ENCODE results near the gene YKT6. TPM values are rescaled to one million over a fixed set of nuclear protein-coding genes. Genes with fewer than 3 reads are reported as not detected.

The YKT6 gene
- total RNA-seq, 2 donors from 2014 or later, result 43.9 to 44.9 TPM

DNA sequence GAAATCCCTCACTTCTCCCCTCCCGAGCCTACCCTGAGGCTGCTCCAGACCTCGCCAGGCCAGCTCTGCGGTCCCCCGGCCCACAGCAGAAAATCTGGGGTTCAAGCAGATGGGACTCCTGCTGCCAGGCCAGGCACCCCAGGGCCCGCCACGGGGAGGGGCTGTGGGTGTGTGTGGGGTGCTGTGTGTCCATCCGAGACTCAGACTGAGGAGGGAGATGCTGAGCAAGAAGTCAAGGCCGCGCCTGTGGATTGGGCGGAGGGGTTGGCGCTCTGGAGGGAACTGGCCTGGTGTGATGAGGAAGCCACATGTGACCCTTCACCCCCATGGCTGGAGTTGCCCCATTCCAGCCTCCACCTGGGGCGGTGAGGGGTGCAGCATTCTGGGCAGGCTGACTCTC lies 51.1 kb downstream of the YKT6 start:
- no peaks in the 10 kb centered on the region for H3K36me3 ChIP-seq
- no peaks in the 10 kb centered on the region for H3K27me3 ChIP-seq
- H3K27ac ChIP-seq, result no peak overlapping the region
- no peak for DNase-seq (ENCODE audit: low spot score)
- TF ChIP-seq, protein P1, sequence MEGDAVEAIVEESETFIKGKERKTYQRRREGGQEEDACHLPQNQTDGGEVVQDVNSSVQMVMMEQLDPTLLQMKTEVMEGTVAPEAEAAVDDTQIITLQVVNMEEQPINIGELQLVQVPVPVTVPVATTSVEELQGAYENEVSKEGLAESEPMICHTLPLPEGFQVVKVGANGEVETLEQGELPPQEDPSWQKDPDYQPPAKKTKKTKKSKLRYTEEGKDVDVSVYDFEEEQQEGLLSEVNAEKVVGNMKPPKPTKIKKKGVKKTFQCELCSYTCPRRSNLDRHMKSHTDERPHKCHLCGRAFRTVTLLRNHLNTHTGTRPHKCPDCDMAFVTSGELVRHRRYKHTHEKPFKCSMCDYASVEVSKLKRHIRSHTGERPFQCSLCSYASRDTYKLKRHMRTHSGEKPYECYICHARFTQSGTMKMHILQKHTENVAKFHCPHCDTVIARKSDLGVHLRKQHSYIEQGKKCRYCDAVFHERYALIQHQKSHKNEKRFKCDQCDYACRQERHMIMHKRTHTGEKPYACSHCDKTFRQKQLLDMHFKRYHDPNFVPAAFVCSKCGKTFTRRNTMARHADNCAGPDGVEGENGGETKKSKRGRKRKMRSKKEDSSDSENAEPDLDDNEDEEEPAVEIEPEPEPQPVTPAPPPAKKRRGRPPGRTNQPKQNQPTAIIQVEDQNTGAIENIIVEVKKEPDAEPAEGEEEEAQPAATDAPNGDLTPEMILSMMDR (IDR thresholded peaks at IDR 0.05), result no peak
- no peaks in the 10 kb centered on the region for H3K9me3 ChIP-seq
- peaks cover 0 to 17% of the 10 kb centered on the region in 2 donors for H3K4me1 ChIP-seq
- no peak overlapping the region for H3K4me3 ChIP-seq

DNA sequence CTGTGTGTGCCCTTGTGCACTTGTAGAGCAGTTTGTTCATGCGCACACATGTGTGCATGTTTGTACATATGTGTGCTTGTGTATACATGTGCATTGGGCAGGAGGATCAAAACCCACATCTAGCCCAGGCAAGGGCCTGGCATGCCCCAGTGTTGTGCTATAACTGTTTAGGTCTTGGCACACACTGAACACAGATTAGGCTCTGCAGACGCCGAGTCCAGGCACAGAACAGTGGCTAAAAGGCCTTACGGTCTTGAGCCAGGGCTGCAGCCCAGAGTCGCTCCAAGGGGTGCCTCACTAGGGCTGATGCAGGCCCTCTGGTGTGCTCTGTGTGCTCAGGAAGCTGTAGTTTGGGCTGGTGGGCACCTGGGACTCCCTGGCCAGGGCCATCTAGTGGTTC lies 55.7 kb downstream of the YKT6 start:
- no peaks in the 10 kb centered on the region for H3K36me3 ChIP-seq
- TF ChIP-seq, protein P1 (IDR thresholded peaks at IDR 0.05), result no peak
- H3K27ac ChIP-seq, result peak overlapping the region; percentile 89 to 97
- no peak for DNase-seq (ENCODE audit: low spot score)
- H3K4me3 ChIP-seq, result no peak overlapping the region
- H3K9me3 ChIP-seq, result no peaks in the 10 kb centered on the region
- H3K27me3 ChIP-seq, result no peaks in the 10 kb centered on the region
- H3K4me1 ChIP-seq, result peaks cover 0 to 63% of the 10 kb centered on the region in 2 donors

DNA sequence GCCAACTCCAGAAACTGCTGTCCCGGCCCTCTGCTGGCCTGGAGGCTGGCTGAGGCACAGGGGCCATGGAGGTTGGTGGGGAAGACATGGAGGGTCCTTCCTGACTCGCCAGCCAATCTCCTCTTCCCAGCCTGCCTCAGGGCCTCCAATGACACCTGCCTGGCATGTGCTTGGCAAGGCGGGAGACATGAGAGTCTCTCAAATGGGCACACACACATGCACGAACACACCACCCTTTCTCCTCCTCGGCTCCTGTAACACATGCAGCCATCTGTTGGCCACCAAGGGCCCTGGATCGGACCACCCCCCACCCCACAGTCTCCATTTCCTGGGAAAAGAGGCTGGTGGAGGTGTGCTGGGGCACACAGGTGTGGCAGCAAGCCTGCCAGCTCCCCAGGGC lies 56.4 kb downstream of the YKT6 start:
- H3K4me3 ChIP-seq, result no peak overlapping the region
- H3K36me3 ChIP-seq, result no peaks in the 10 kb centered on the region
- no peaks in the 10 kb centered on the region for H3K9me3 ChIP-seq
- H3K27me3 ChIP-seq, result no peaks in the 10 kb centered on the region
- no peak for DNase-seq (ENCODE audit: low spot score)
- TF ChIP-seq, protein P1 (IDR thresholded peaks at IDR 0.05), result no peak
- peaks cover 0 to 70% of the 10 kb centered on the region in 2 donors for H3K4me1 ChIP-seq
- H3K27ac ChIP-seq, result peak overlapping the region; percentile 89 to 97

DNA sequence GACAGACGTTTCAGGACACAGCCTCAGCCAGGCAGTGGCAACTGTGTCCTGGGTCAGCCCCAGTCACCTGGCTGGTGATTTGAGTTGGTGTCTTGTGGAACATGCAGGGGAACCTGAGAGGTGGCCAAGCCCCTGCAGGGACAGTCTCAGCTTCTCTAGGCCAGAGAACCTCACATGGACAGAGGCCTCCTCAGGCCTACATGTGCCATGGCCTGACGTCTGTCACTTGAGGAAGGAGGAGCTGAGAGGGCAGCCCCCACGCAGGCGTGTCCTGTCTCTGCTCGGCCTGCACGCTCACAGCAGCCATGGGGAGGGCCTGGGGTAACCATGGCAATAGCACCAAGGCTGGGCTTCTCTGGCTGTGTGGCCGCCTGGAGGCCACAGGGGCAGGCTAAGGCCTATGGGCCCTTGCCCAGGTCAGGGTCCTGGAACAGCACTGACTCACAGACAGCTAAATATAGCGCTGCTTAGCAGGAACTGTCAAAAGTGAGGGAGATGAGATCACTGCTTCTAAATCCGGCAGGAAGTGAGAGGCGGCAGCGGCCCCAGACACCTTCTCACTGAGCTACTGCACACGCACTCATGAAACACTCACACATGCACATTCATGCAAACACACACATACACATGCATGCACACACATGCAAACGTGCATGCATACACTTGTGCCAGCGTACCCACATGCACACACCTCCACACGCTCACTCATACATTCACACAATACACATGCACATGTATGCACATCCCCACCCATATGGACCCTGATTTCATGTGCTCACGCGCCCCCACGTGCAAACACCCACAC lies 57.0 kb downstream of the YKT6 start:
- H3K27me3 ChIP-seq, result no peaks in the 10 kb centered on the region
- H3K9me3 ChIP-seq, result no peaks in the 10 kb centered on the region
- peak; percentile 78 for DNase-seq (ENCODE audit: low spot score)
- peak overlapping the region; percentile 89 to 97 for H3K27ac ChIP-seq
- no peaks in the 10 kb centered on the region for H3K36me3 ChIP-seq
- TF ChIP-seq, protein P1 (IDR thresholded peaks at IDR 0.05), result no peak
- peaks cover 0 to 76% of the 10 kb centered on the region in 2 donors for H3K4me1 ChIP-seq
- H3K4me3 ChIP-seq, result no peak overlapping the region

DNA sequence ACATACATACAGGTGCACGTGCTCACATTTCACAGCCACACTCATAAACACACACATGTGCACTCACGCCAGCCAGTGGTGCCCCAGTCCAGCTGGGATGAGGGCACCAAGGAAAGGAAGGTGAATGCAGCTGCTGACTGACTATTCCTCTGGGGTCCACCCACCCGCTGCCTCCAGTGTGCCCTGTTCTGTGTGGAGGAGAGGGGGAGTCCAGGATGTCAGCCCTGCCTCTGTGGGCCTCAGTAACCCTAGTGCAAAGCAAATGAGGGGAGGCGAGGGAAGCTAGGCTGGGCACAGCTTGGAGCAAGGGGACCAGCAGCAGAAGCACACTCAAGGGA lies 57.6 kb downstream of the YKT6 start:
- Histone ChIP-seq H3K9me3 (no peaks in the 10 kb centered on the region), H3K27ac (peak overlapping the region; percentile 89 to 97), H3K36me3 (no peaks in the 10 kb centered on the region), H3K4me1 (peaks cover 0 to 81% of the 10 kb centered on the region in 2 donors), H3K27me3 (no peaks in the 10 kb centered on the region), H3K4me3 (no peak overlapping the region)
- no peak for DNase-seq (ENCODE audit: low spot score)
- TF ChIP-seq, protein P1 (IDR thresholded peaks at IDR 0.05), result no peak
